ENCODE measurements around the gene CPM. TPM values are rescaled to one million over a fixed set of nuclear protein-coding genes. Genes with fewer than 3 reads are reported as not detected.

CPM gene
- total and polyA plus RNA-seq, 4 donors, result 0.56 to 26.6 (median 18.1) TPM

DNA sequence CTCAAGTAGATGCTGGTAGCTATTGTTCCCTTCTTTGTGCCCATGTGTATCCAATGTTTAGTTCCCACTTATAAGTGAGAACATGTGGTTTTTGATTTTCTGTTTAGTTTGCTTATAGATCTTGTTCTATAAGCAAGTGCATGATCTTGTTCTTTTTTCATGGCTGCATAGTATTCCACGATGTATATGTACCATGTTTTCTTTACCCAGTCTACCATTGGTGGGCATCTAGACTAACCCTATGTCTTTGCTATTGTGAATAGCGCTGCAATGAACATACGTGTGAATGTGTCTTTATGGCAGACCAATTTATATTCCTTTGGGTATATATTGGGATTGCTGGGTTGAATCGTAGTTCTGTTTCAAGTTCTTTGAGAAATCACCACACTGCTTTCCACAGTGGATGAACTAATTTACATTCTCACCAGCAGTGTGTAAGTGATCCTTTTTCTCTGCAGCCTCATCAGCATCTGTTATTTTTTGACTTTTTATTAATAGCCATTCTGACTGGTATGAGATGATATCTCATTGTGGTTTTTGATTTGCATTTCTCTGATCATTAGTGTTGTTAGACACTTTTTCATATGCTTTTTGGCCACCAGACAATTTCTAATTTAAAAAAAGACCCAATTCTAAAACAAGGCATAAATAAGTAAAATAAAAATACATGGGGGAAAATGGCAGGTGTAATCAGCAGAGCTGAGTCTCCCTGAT is 50.6 kb downstream of the CPM start:
- no peak overlapping the region for H3K4me3 ChIP-seq (ENCODE audit: low read length in 2 of 2)
- no peaks in the 10 kb centered on the region for H3K36me3 ChIP-seq (ENCODE audit: control insufficient read depth in 1 of 2, insufficient read depth in 2 of 2, low read length in 1 of 2)
- ATAC-seq (ENCODE audit: low FRiP score) (no peak), DNase-seq (no peak)
- H3K27ac ChIP-seq (ENCODE audit: low read depth in 1 of 2, low read length in 2 of 2), result no peak overlapping the region
- intact Hi-C loops (cut with DNase I), result no loop called here
- no peaks in the 10 kb centered on the region for H3K9me3 ChIP-seq (ENCODE audit: control insufficient read depth, low read length)
- H3K27me3 ChIP-seq (ENCODE audit: control insufficient read depth in 1 of 2, insufficient read depth in 2 of 2, low read length in 1 of 2), result no peaks in the 10 kb centered on the region
- WGBS, 2 donors, result 93 to 94% methylated on average over 4 of the region's 4 CpGs
- H3K4me1 ChIP-seq (ENCODE audit: control insufficient read depth in 1 of 2, insufficient read depth in 2 of 2, low read length in 2 of 2), result no peaks in the 10 kb centered on the region

DNA sequence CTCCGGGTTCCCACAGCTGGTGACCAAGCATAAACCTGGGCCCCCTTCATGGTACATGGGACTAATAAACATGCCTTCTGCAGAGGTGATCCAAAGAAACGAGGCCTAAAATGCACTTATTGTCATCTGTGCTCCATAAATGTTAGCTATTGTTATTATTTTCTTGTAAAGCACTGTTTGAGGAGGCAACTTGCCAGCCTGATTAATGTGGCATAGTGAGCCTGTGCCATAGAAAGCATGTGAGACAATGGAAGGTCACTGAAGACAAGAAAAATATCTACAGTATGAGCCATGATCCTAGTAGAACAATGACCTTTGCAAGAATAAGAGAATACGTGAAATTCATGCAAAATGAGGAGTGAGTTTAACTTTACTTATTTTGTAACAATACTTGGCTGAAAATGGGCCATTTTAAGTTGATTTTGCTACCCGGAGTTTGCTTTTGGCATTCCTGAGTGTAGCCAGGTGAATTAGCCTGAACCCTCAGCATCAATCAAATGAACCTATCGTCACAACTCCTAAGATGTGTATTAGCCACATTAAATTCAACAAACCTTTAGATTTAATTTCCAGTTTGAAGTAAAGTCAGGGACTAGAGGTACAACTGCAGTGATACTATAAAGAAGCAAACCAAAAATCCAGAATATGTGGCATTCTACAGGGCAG is 52.2 kb downstream of the CPM start:
- Histone ChIP-seq H3K36me3 (ENCODE audit: control insufficient read depth in 1 of 2, insufficient read depth in 2 of 2, low read length in 1 of 2) (no peaks in the 10 kb centered on the region), H3K9me3 (ENCODE audit: control insufficient read depth, low read length) (no peaks in the 10 kb centered on the region), H3K4me1 (ENCODE audit: control insufficient read depth in 1 of 2, insufficient read depth in 2 of 2, low read length in 2 of 2) (no peaks in the 10 kb centered on the region), H3K27ac (ENCODE audit: low read depth in 1 of 2, low read length in 2 of 2) (no peak overlapping the region), H3K27me3 (ENCODE audit: control insufficient read depth in 1 of 2, insufficient read depth in 2 of 2, low read length in 1 of 2) (no peaks in the 10 kb centered on the region), H3K4me3 (ENCODE audit: low read length in 2 of 2) (no peak overlapping the region)
- 70% methylated on average over 5 of the region's 5 CpGs for WGBS, 2 donors
- no peak for DNase-seq
- no peak for ATAC-seq (ENCODE audit: low FRiP score)
- intact Hi-C loops (cut with DNase I), result no loop called here

DNA sequence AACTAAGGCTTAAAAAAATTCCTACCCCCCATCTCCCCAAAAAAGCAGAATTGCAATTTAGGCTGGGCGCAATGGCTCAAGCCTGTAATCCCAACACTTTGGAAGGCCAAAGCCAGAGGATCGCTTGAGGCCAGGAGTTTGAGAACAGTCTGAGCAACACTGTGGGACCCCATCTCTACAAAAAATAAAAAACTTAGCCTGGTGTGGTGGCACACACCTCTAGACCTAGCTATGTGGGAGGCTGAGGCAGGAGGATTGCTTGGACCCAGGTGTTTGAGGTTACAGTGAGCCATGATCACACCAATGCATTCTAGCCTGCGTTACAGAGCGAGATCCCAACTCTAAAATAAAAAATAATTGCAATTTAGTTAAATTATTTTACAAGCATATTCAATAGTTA is 54.1 kb downstream of the CPM start:
- H3K4me3 ChIP-seq (ENCODE audit: low read length in 2 of 2), result no peak overlapping the region
- no peaks in the 10 kb centered on the region for H3K4me1 ChIP-seq (ENCODE audit: control insufficient read depth in 1 of 2, insufficient read depth in 2 of 2, low read length in 2 of 2)
- intact Hi-C loops (cut with DNase I), result no loop called here
- H3K27ac ChIP-seq (ENCODE audit: low read depth in 1 of 2, low read length in 2 of 2), result no peak overlapping the region
- no peaks in the 10 kb centered on the region for H3K36me3 ChIP-seq (ENCODE audit: control insufficient read depth in 1 of 2, insufficient read depth in 2 of 2, low read length in 1 of 2)
- DNase-seq, result no peak
- H3K9me3 ChIP-seq (ENCODE audit: control insufficient read depth, low read length), result no peaks in the 10 kb centered on the region
- no peak for ATAC-seq (ENCODE audit: low FRiP score)
- H3K27me3 ChIP-seq (ENCODE audit: control insufficient read depth in 1 of 2, insufficient read depth in 2 of 2, low read length in 1 of 2), result no peaks in the 10 kb centered on the region
- WGBS, 2 donors, result 94 to 96% methylated on average over 4 of the region's 4 CpGs

DNA sequence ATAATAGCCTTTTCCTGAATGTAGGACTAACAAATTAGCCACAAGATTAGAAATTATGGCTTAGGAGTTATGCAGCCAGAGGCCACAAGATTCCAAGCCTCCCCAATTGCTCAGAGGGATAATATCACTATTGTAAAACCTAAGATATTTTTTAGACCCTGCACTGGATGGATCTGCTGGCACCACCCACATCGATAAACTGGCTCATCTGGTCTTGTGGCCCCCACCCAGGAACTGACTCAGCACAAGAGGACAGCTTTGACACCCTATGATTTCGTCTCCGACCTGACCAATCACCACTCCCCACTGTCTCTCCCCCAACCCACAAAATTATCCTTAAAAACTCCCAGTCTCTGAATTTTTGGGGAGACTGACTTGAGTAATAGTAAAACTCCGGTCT is 54.7 kb downstream of the CPM start:
- intact Hi-C loops (cut with DNase I), result no loop called here
- Histone ChIP-seq H3K4me3 (ENCODE audit: low read length in 2 of 2) (no peak overlapping the region), H3K27me3 (ENCODE audit: control insufficient read depth in 1 of 2, insufficient read depth in 2 of 2, low read length in 1 of 2) (no peaks in the 10 kb centered on the region), H3K27ac (ENCODE audit: low read depth in 1 of 2, low read length in 2 of 2) (no peak overlapping the region), H3K9me3 (ENCODE audit: control insufficient read depth, low read length) (no peaks in the 10 kb centered on the region), H3K36me3 (ENCODE audit: control insufficient read depth in 1 of 2, insufficient read depth in 2 of 2, low read length in 1 of 2) (no peaks in the 10 kb centered on the region), H3K4me1 (ENCODE audit: control insufficient read depth in 1 of 2, insufficient read depth in 2 of 2, low read length in 2 of 2) (no peaks in the 10 kb centered on the region)
- DNase-seq (no peak), ATAC-seq (ENCODE audit: low FRiP score) (no peak)
- WGBS, 2 donors, result 93 to 94% methylated on average over 4 of the region's 4 CpGs

DNA sequence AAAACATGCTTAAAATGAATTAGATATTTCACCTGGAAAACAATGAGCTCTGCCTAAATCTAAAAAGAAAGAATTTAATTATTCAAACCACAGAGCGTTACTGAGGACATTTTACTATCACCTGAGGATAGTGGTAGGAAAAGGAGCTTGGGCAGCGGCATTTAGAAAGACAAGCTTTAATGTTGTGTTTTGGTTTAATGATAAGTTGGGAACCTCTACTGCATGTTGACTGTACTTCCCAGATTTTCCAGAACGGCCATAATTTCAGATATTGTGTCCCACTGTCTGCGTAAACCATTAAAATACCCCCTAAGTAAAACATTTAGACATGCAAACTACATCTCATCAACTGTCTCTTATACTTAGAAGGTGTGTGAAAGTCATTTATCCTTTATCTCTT is 55.4 kb downstream of the CPM start:
- 90% methylated on average over 4 of the region's 4 CpGs for WGBS, 2 donors
- Histone ChIP-seq H3K36me3 (ENCODE audit: control insufficient read depth in 1 of 2, insufficient read depth in 2 of 2, low read length in 1 of 2) (no peaks in the 10 kb centered on the region), H3K4me3 (ENCODE audit: low read length in 2 of 2) (no peak overlapping the region)

DNA sequence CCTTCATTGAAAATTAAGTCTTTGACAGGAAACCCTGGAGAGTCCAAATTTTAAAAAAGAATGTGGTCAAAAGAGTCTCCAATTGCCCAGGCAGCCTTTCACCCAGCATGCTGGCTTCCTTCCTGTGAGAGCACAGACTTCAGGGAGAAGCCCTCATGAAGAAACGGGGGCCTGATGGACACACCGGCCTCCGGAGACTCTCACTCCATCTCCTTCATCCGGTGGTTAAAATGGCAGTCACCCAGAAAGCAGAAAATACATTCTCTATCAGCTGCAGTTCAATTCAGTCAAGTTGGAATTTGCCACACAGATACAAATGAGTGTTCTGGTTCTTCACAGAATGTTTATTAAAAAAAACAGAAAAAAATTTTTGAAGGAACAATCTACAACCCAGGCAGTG is 56.5 kb downstream of the CPM start:
- ATAC-seq (ENCODE audit: low FRiP score) (no peak), DNase-seq (no peak)
- no peak overlapping the region for H3K4me3 ChIP-seq (ENCODE audit: low read length in 2 of 2)
- H3K9me3 ChIP-seq (ENCODE audit: control insufficient read depth, low read length), result no peaks in the 10 kb centered on the region
- H3K27me3 ChIP-seq (ENCODE audit: control insufficient read depth in 1 of 2, insufficient read depth in 2 of 2, low read length in 1 of 2), result no peaks in the 10 kb centered on the region
- H3K27ac ChIP-seq (ENCODE audit: low read depth in 1 of 2, low read length in 2 of 2), result no peak overlapping the region
- intact Hi-C loops (cut with DNase I), result no loop called here
- 26% methylated on average over 4 of the region's 4 CpGs for WGBS, 2 donors
- H3K36me3 ChIP-seq (ENCODE audit: control insufficient read depth in 1 of 2, insufficient read depth in 2 of 2, low read length in 1 of 2), result no peaks in the 10 kb centered on the region
- no peaks in the 10 kb centered on the region for H3K4me1 ChIP-seq (ENCODE audit: control insufficient read depth in 1 of 2, insufficient read depth in 2 of 2, low read length in 2 of 2)

More for the DNA sequence above, 55.4 kb downstream of the CPM start:
- ATAC-seq (ENCODE audit: low FRiP score) (no peak), DNase-seq (no peak)
- Histone ChIP-seq H3K4me1 (ENCODE audit: control insufficient read depth in 1 of 2, insufficient read depth in 2 of 2, low read length in 2 of 2) (no peaks in the 10 kb centered on the region), H3K27me3 (ENCODE audit: control insufficient read depth in 1 of 2, insufficient read depth in 2 of 2, low read length in 1 of 2) (no peaks in the 10 kb centered on the region), H3K9me3 (ENCODE audit: control insufficient read depth, low read length) (no peaks in the 10 kb centered on the region), H3K27ac (ENCODE audit: low read depth in 1 of 2, low read length in 2 of 2) (no peak overlapping the region)
- intact Hi-C loops (cut with DNase I), result no loop called here

DNA sequence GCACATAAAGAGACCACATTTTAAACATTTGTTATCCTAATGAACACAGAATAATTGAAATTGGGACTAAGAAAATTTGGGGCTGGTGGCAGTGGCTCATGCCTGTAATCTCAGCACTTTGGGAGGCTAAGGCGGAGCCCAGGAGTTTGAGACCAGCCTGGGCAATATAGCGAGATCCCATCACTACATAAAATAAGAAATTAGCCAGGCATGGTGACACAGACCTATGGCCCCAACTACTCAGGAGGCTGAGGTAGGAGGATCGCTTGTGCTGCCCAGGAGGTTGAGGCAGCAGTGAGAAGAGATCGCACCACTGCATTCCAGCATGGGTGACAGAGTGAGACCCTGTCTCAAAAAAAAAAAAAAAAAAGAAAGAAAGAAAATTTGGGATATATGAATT is 59.7 kb downstream of the CPM start:
- intact Hi-C loops (cut with DNase I), result no loop called here
- no peak for DNase-seq
- no peak overlapping the region for H3K27ac ChIP-seq (ENCODE audit: low read depth in 1 of 2, low read length in 2 of 2)

DNA sequence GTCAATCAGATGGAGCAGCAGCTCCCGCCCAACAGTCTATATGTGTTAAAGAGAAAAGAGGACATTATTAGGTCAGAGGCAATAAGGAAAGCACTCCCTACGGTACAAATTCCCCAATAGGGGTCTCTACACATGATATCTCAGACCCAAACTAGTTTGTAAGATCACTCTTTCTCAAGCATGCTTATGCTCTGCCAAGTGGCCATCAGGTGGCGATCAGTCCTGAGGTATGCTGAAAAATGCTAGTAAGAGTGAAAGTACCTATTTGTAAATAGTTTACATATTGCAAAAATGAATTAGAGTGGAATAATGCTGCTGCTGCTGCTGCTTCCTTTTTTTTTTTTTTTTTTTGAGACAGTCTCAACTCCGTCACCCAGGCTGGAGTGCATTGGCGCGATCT is 61.0 kb downstream of the CPM start:
- H3K27ac ChIP-seq (ENCODE audit: low read depth in 1 of 2, low read length in 2 of 2), result no peak overlapping the region
- intact Hi-C loops (cut with DNase I), result no loop called here
- no peaks in the 10 kb centered on the region for H3K4me1 ChIP-seq (ENCODE audit: control insufficient read depth in 1 of 2, insufficient read depth in 2 of 2, low read length in 2 of 2)
- H3K4me3 ChIP-seq (ENCODE audit: low read length in 2 of 2), result no peak overlapping the region
- no peaks in the 10 kb centered on the region for H3K27me3 ChIP-seq (ENCODE audit: control insufficient read depth in 1 of 2, insufficient read depth in 2 of 2, low read length in 1 of 2)
- DNase-seq (no peak), ATAC-seq (ENCODE audit: low FRiP score) (no peak)
- H3K9me3 ChIP-seq (ENCODE audit: control insufficient read depth, low read length), result no peaks in the 10 kb centered on the region
- H3K36me3 ChIP-seq (ENCODE audit: control insufficient read depth in 1 of 2, insufficient read depth in 2 of 2, low read length in 1 of 2), result no peaks in the 10 kb centered on the region
- 78 to 83% methylated on average over 6 of the region's 6 CpGs for WGBS, 2 donors

More for the DNA sequence above, 59.7 kb downstream of the CPM start:
- no peaks in the 10 kb centered on the region for H3K4me1 ChIP-seq (ENCODE audit: control insufficient read depth in 1 of 2, insufficient read depth in 2 of 2, low read length in 2 of 2)
- H3K27me3 ChIP-seq (ENCODE audit: control insufficient read depth in 1 of 2, insufficient read depth in 2 of 2, low read length in 1 of 2), result no peaks in the 10 kb centered on the region
- ATAC-seq (ENCODE audit: low FRiP score), result no peak
- H3K4me3 ChIP-seq (ENCODE audit: low read length in 2 of 2), result no peak overlapping the region
- no peaks in the 10 kb centered on the region for H3K36me3 ChIP-seq (ENCODE audit: control insufficient read depth in 1 of 2, insufficient read depth in 2 of 2, low read length in 1 of 2)
- no peaks in the 10 kb centered on the region for H3K9me3 ChIP-seq (ENCODE audit: control insufficient read depth, low read length)
- WGBS, 2 donors, result 95 to 96% methylated on average over 4 of the region's 4 CpGs

DNA sequence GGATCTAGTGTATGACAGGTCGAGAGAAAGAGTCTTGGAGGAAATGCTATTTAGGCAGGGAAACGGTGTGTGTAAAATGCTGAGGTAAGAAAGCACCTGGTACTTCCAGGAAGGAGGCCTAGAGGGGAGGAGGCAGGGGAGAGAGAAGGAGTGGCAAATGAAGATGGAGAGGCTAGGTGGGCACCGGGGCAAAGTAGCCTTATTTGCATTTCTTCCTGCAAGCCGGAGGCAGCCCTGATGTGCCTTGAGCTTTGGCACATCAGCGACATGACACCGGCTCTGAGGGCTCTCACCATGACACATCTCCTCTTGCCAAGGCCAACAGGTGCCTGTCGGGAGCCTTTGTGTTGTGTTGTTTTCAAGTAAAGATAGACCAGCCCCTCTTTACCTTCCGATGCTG is 61.6 kb downstream of the CPM start:
- H3K9me3 ChIP-seq (ENCODE audit: control insufficient read depth, low read length), result no peaks in the 10 kb centered on the region
- DNase-seq, result no peak
- 73 to 83% methylated on average over 8 of the region's 8 CpGs for WGBS, 2 donors
- H3K27me3 ChIP-seq (ENCODE audit: control insufficient read depth in 1 of 2, insufficient read depth in 2 of 2, low read length in 1 of 2), result no peaks in the 10 kb centered on the region
- no peak overlapping the region for H3K4me3 ChIP-seq (ENCODE audit: low read length in 2 of 2)
- intact Hi-C loops (cut with DNase I), result no loop called here
- ATAC-seq (ENCODE audit: low FRiP score), result no peak
- H3K4me1 ChIP-seq (ENCODE audit: control insufficient read depth in 1 of 2, insufficient read depth in 2 of 2, low read length in 2 of 2), result no peaks in the 10 kb centered on the region
- no peak overlapping the region for H3K27ac ChIP-seq (ENCODE audit: low read depth in 1 of 2, low read length in 2 of 2)
- H3K36me3 ChIP-seq (ENCODE audit: control insufficient read depth in 1 of 2, insufficient read depth in 2 of 2, low read length in 1 of 2), result no peaks in the 10 kb centered on the region
